ENCODE measurements around the gene HELT.

HELT gene

DNA sequence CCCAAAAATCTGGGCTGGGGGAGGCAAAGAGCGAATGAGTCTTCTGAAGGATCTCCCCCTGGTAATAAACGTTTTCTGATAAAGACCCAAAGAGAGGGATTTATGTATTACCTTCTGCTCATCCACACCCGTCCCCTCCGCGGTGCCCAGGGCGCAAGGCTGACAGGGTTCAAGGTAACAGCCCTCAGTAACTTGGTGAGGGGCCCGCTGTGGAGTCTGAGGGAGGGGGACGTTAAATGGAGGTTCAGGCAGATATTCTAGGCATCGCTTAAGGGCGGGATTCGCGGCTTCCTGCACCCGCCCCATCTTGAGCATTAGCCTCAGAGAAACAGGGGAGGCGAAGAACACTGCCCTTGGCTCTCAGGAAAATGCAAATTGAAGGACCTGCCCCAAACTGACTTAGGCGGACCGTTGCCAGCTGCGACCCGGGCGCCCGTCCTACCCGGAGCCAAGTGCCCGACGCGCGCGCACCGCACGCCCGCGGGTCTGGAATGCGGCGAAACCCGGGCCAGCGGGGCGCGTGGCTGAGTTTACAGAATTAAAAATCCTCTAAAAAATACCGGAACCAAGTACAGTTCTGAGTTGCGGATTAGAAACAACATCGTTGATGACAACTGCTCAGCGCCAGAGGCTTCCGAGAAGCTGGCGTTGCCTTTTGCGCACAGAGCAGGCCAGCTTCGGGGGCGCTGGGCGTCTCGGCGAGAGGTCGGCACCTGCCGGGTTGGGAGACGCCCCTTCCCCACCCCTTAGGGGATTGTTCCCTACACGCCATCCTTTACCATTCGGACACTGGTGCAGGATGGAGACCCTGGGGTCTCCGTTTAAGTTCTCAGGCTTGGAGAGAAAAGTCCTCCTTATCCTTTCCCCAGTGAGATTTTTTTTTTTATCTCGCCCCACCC is 2.8 kb downstream of the HELT start:
- H3K27me3 ChIP-seq (ENCODE audit: insufficient read depth, low read length), result peaks cover 100% of the 10 kb centered on the region
- peaks cover 19% of the 10 kb centered on the region; the same call in 1 of the 2 replicates for H3K4me1 ChIP-seq (ENCODE audit: insufficient read depth, low read length)
- H3K4me3 ChIP-seq (ENCODE audit: low read length), result peak overlapping the region; percentile 46
- no peaks in the 10 kb centered on the region for H3K36me3 ChIP-seq (ENCODE audit: insufficient read depth, low read depth, low read length)
- H3K9me3 ChIP-seq (ENCODE audit: insufficient read depth, low read depth, low read length), result no peaks in the 10 kb centered on the region; the same call in 1 of the 2 replicates
- no peak overlapping the region for H3K9ac ChIP-seq (ENCODE audit: low read depth, low read length)
- H3K27ac ChIP-seq (ENCODE audit: low read length), result no peak overlapping the region

DNA sequence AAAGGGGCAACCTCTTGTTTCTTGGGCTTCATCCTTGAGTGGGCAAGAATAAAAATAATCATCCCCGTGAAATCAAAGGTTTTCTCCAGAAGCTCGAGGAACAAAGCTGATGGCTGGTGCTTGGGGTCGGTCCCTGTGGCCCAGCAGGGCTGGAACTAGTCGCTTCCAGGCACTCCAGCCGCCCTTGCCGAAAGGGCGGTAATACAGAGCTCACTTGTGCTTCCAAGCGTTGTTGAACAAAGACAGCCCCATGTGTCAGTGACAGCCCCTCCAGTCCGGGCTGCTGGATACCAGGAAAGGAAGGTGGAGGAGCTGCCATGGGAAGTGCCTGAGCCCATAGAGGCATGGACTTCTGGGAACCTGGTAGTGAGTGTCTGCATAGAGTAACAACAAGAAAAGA is 5.2 kb downstream of the HELT start:
- no peaks in the 10 kb centered on the region; the same call in 1 of the 2 replicates for H3K9me3 ChIP-seq (ENCODE audit: insufficient read depth, low read depth, low read length)
- H3K4me1 ChIP-seq (ENCODE audit: insufficient read depth, low read length), result peaks cover 9% of the 10 kb centered on the region; the same call in 1 of the 2 replicates
- no peak overlapping the region for H3K4me3 ChIP-seq (ENCODE audit: low read length)
- H3K27me3 ChIP-seq (ENCODE audit: insufficient read depth, low read length), result peaks cover 94% of the 10 kb centered on the region
- H3K36me3 ChIP-seq (ENCODE audit: insufficient read depth, low read depth, low read length), result no peaks in the 10 kb centered on the region
- H3K9ac ChIP-seq (ENCODE audit: low read depth, low read length), result no peak overlapping the region
- no peak overlapping the region for H3K27ac ChIP-seq (ENCODE audit: low read length)

DNA sequence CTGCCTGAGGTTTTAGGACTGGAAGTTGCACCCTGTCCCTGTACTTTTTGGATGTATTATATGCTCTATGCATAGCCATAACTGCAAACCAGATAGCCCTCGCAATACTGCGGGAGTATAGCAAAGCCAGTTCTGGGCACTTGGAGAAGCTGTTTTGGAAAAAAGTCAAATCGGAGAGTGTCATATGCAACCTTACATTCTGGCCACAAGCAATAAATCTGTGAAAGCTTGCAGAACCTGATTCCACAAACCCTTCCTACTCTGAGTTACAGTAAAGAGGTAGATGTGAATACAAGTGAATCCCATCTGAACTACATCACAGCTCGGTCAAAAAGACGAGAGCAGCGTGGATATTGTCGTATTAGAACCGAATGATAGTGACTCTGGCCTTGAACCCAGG is 10.3 kb downstream of the HELT start:
- no peak overlapping the region for H3K27ac ChIP-seq (ENCODE audit: low read length)
- H3K4me3 ChIP-seq (ENCODE audit: low read length), result no peak overlapping the region
- no peaks in the 10 kb centered on the region for H3K36me3 ChIP-seq (ENCODE audit: insufficient read depth, low read depth, low read length)
- no peak overlapping the region for H3K9ac ChIP-seq (ENCODE audit: low read depth, low read length)
- no peaks in the 10 kb centered on the region for H3K9me3 ChIP-seq (ENCODE audit: insufficient read depth, low read depth, low read length)
- no peaks in the 10 kb centered on the region for H3K4me1 ChIP-seq (ENCODE audit: insufficient read depth, low read length)
- peaks cover 87% of the 10 kb centered on the region for H3K27me3 ChIP-seq (ENCODE audit: insufficient read depth, low read length)

DNA sequence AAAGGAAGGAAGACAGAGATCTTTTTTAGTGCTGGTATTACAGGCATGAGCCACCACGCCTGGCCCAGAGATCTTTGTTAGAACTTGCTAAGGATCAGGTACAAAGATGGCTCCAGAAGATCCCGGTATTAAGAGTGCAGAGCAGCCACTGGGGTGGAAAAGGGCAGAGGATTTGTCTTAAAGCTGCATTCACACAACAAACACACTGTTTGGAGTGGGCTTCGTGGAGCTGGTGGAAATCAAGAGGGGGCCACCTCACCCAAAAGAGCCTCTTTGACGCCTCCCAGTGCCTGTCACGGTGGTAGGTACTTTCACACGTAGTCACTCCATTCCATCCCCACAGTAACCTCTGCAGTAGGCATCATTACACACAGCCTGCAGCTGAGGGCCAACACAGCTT is 13.3 kb downstream of the HELT start:
- Histone ChIP-seq H3K27me3 (ENCODE audit: insufficient read depth, low read length) (peaks cover 64% of the 10 kb centered on the region), H3K9ac (ENCODE audit: low read depth, low read length) (no peak overlapping the region), H3K4me3 (ENCODE audit: low read length) (no peak overlapping the region)

DNA sequence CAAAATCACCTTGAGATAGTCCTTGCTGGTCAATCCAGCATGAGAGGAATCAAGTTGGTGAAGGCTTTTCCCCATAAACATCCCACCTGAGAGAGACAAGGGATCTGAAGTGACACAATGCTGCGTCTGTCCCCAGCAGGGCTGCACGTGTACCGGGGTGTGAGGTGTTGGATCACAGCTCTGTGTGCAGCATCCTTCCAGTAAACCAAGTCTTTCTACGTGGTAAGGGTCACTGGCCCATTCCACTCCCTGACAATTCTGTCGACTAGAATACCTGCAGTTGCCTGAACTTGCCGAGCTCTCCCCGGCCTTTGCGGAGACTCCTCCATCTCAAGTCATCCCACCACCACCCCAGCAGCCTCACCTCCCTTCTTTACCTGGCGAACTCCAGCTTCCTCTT is 14.8 kb downstream of the HELT start:
- H3K9me3 ChIP-seq (ENCODE audit: insufficient read depth, low read depth, low read length), result peaks cover 3% of the 10 kb centered on the region; the same call in 1 of the 2 replicates
- no peaks in the 10 kb centered on the region for H3K4me1 ChIP-seq (ENCODE audit: insufficient read depth, low read length)
- no peaks in the 10 kb centered on the region for H3K36me3 ChIP-seq (ENCODE audit: insufficient read depth, low read depth, low read length)
- no peak overlapping the region for H3K4me3 ChIP-seq (ENCODE audit: low read length)
- H3K27ac ChIP-seq (ENCODE audit: low read length), result no peak overlapping the region
- peaks cover 52% of the 10 kb centered on the region for H3K27me3 ChIP-seq (ENCODE audit: insufficient read depth, low read length)
- H3K9ac ChIP-seq (ENCODE audit: low read depth, low read length), result no peak overlapping the region

More for the DNA sequence above, 13.3 kb downstream of the HELT start:
- H3K27ac ChIP-seq (ENCODE audit: low read length), result no peak overlapping the region
- H3K4me1 ChIP-seq (ENCODE audit: insufficient read depth, low read length), result no peaks in the 10 kb centered on the region
- H3K9me3 ChIP-seq (ENCODE audit: insufficient read depth, low read depth, low read length), result no peaks in the 10 kb centered on the region
- H3K36me3 ChIP-seq (ENCODE audit: insufficient read depth, low read depth, low read length), result no peaks in the 10 kb centered on the region

DNA sequence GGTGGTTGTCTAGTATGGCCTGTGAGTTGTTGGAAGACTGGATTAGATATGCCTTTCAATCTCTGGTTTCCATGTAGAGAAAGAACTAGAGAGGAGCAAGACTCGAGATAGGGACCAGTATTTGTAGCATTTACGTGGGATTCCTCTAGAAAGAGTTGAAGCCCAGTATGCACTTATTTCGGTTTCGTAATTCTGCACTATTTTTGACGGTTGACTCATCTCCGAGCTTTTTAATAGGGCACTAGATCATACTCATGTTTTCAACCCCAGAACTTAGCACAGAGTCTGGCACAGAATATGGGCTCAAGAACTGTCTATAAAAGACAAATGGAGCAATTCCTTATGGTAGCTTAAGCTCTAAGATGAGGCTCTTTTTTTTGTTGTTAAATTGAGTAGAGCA is 15.7 kb downstream of the HELT start:
- Histone ChIP-seq H3K9ac (ENCODE audit: low read depth, low read length) (no peak overlapping the region), H3K4me3 (ENCODE audit: low read length) (no peak overlapping the region), H3K27ac (ENCODE audit: low read length) (no peak overlapping the region), H3K36me3 (ENCODE audit: insufficient read depth, low read depth, low read length) (no peaks in the 10 kb centered on the region), H3K27me3 (ENCODE audit: insufficient read depth, low read length) (peaks cover 46% of the 10 kb centered on the region), H3K9me3 (ENCODE audit: insufficient read depth, low read depth, low read length) (peaks cover 3% of the 10 kb centered on the region; the same call in 1 of the 2 replicates), H3K4me1 (ENCODE audit: insufficient read depth, low read length) (no peaks in the 10 kb centered on the region)

DNA sequence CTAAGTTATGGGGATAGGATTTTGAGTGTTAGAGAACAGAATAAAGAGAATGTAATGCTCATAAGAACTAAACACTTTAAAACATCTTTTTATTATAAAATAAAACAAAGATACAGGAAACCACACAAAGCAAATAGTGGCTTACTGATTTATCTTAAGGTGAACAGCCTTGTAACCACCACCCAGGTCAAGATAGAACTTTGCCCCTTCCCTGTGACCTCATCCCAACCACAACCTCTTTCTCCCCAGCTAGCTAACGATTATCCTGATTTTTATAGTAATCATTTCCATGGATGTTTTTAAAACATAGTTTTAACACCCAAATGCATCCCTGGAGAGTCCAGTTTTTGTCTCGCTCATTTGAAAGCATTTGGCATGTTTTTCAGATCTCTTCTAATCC is 17.0 kb downstream of the HELT start:
- Histone ChIP-seq H3K4me3 (ENCODE audit: low read length) (no peak overlapping the region), H3K4me1 (ENCODE audit: insufficient read depth, low read length) (0 out of 2 replicates have a peak, but pooled peaks cover 3% of the 10 kb centered on the region), H3K27me3 (ENCODE audit: insufficient read depth, low read length) (peaks cover 33% of the 10 kb centered on the region), H3K9me3 (ENCODE audit: insufficient read depth, low read depth, low read length) (peaks cover 3% of the 10 kb centered on the region; the same call in 1 of the 2 replicates), H3K36me3 (ENCODE audit: insufficient read depth, low read depth, low read length) (no peaks in the 10 kb centered on the region), H3K9ac (ENCODE audit: low read depth, low read length) (no peak overlapping the region), H3K27ac (ENCODE audit: low read length) (no peak overlapping the region)

GRCh38 chr4:185036019-185036418 is 17.7 kb downstream of the HELT start:
- Histone ChIP-seq H3K9me3 (ENCODE audit: insufficient read depth, low read depth, low read length) (peaks cover 3% of the 10 kb centered on the region; the same call in 1 of the 2 replicates), H3K4me3 (ENCODE audit: low read length) (no peak overlapping the region), H3K36me3 (ENCODE audit: insufficient read depth, low read depth, low read length) (no peaks in the 10 kb centered on the region), H3K9ac (ENCODE audit: low read depth, low read length) (no peak overlapping the region), H3K27ac (ENCODE audit: low read length) (no peak overlapping the region), H3K4me1 (ENCODE audit: insufficient read depth, low read length) (0 out of 2 replicates have a peak, but pooled peaks cover 3% of the 10 kb centered on the region), H3K27me3 (ENCODE audit: insufficient read depth, low read length) (peaks cover 29% of the 10 kb centered on the region)

DNA sequence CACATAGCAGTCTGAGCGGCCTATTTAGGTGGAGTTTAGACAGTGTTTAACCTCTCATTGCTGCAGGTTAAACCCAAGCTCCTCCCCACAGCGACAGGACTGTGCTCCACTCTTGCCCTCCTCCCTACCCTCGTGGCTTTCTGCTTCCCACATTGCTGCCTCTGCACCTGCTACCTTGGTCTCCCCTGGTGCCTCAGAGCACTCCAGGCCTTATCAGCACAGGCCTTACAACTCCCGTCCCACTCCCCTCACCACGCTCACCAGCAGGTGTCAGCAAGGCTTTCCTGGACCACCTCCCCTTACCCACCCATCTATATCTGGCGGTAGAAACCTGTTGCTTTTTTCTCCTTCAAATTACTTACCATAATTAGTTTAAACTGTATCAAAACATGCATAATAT is 18.6 kb downstream of the HELT start:
- peaks cover 22% of the 10 kb centered on the region for H3K27me3 ChIP-seq (ENCODE audit: insufficient read depth, low read length)

GRCh38 chr4:185039508-185040273 is 21.4 kb downstream of the HELT start:
- H3K4me1 ChIP-seq (ENCODE audit: insufficient read depth, low read length), result 0 out of 2 replicates have a peak, but pooled peaks cover 3% of the 10 kb centered on the region
- no peak overlapping the region for H3K4me3 ChIP-seq (ENCODE audit: low read length)
- no peaks in the 10 kb centered on the region for H3K27me3 ChIP-seq (ENCODE audit: insufficient read depth, low read length)
- H3K9ac ChIP-seq (ENCODE audit: low read depth, low read length), result no peak overlapping the region
- H3K27ac ChIP-seq (ENCODE audit: low read length), result no peak overlapping the region
- peaks cover 20% of the 10 kb centered on the region for H3K9me3 ChIP-seq (ENCODE audit: insufficient read depth, low read depth, low read length)
- no peaks in the 10 kb centered on the region for H3K36me3 ChIP-seq (ENCODE audit: insufficient read depth, low read depth, low read length)

More for the DNA sequence above, 18.6 kb downstream of the HELT start:
- Histone ChIP-seq H3K9me3 (ENCODE audit: insufficient read depth, low read depth, low read length) (peaks cover 3% of the 10 kb centered on the region; the same call in 1 of the 2 replicates), H3K4me3 (ENCODE audit: low read length) (no peak overlapping the region), H3K9ac (ENCODE audit: low read depth, low read length) (no peak overlapping the region), H3K4me1 (ENCODE audit: insufficient read depth, low read length) (0 out of 2 replicates have a peak, but pooled peaks cover 3% of the 10 kb centered on the region), H3K36me3 (ENCODE audit: insufficient read depth, low read depth, low read length) (no peaks in the 10 kb centered on the region), H3K27ac (ENCODE audit: low read length) (no peak overlapping the region)

DNA sequence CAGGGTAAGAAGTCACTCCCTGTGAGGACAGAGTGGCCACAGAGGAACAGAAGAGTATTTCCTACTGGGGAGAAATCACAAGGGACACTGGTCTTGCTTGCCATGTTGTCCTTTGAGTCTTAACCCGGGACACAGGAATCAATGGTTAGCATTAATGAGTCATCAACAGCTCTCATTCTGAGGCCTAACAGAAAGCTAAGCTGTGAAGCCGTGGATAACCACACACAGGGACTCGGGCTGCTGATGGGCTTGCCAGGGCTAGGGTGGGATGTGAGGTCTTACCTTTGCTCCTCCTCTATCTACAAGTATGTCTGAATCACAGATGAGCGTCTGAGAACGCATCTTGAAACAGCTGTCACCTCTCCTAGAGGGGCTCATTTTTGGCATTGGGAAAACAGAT is 22.2 kb downstream of the HELT start:
- no peak overlapping the region for H3K4me3 ChIP-seq (ENCODE audit: low read length)
- H3K27ac ChIP-seq (ENCODE audit: low read length), result no peak overlapping the region
- H3K9me3 ChIP-seq (ENCODE audit: insufficient read depth, low read depth, low read length), result peaks cover 21% of the 10 kb centered on the region
- no peaks in the 10 kb centered on the region for H3K36me3 ChIP-seq (ENCODE audit: insufficient read depth, low read depth, low read length)
- H3K4me1 ChIP-seq (ENCODE audit: insufficient read depth, low read length), result 0 out of 2 replicates have a peak, but pooled peaks cover 3% of the 10 kb centered on the region
- H3K27me3 ChIP-seq (ENCODE audit: insufficient read depth, low read length), result no peaks in the 10 kb centered on the region
- H3K9ac ChIP-seq (ENCODE audit: low read depth, low read length), result no peak overlapping the region

Data from iPS-20b (cell line).